Measurements from ENCODE around the gene MIGA1.

MIGA1 gene

GRCh38 chr1:77926561-77927357, 147.3 kb downstream of the MIGA1 start:
- no peak for DNase-seq

- DNase-seq, result no peak
These were observed 148.0 kb downstream of the MIGA1 start for GRCh38 chr1:77927414-77927813.

Data from DMS79 treated with DMSO at 0.1 percent for 48 hours (cell line).